GM18519 (cell line): ENCODE results near the gene COL5A1.
"Not testable (repeated sequence)": the region's sequence is repeated elsewhere in the genome, so short reads cannot be mapped to it uniquely, and the experiment has no call there.

Source experiments
- ATAC-seq: cut with Tn5 transposase; IDR thresholded peaks from one replicate; pipeline ENCODE4 v1.9.1; 2021; ENCODE audit warnings: mild to moderate bottlenecking, moderate library complexity; ENCODE audit not compliant: unreplicated experiment, low FRiP score

COL5A1 gene

DNA sequence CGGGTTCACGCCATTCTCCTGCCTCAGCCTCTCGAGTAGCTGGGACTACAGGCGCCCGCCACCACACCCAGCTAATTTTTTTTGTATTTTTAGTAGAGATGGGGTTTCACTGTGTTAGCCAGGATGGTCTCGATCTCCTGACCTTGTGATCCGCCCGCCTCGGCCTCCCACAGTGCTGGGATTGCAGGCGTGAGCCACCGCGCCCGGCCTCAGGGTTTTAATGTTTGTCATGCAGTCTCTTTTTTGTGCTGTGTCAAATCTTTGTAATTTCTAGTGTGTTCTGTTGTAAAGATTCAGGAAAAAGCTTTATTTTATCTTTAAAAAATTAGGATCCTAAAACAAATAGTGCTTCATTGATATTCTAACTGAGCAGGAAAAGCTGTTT, 62.1 kb downstream of the COL5A1 start:
- ATAC-seq = not testable (repeated sequence)

DNA sequence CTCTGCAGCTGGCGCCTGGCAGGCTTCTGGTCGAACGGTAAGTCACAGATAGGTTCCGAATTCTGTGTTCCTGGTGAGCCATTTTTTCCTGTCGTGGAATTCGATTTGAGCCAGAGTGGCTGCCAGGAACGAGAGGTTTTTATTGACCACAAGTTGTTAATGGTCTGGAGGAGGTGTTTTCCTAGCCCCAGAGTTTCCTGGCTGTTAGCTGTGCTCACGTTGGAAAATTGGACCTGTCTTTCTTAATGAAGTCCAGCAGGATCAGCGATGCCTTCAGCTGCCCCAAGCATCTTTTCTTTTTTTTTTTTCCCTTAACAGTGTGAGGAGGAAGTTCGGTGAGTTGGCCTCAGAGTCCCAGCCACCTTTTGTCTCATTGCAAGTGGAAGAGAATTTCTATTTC, 62.9 kb downstream of the COL5A1 start:
- ATAC-seq = no peak

DNA sequence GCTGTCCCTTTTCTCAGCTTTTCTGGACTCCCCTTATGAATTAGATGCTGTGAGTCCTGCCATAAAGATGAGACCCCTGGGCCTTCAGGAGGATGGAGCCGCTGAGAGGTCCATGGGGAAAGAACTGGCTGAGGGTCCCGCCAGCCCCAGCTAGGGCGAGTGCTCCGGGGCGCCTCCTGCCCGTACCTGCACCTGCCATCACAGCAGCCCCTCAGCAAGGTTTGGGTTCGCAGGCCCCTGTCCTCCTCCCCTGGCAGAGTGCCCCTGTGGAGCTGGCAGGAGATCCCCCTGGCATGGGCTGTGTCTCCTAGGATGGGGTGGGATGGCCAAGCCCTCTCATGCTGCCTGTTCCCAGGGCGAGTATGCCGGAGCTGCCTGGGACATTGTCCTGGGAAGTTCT, 64.2 kb downstream of the COL5A1 start:
- ATAC-seq = no peak

- no peak for ATAC-seq
Observed at GRCh38 chr9:134706522-134706921, 64.9 kb downstream of the COL5A1 start.

GRCh38 chr9:134707031-134707680, 65.6 kb downstream of the COL5A1 start:
- ATAC-seq = no peak

DNA sequence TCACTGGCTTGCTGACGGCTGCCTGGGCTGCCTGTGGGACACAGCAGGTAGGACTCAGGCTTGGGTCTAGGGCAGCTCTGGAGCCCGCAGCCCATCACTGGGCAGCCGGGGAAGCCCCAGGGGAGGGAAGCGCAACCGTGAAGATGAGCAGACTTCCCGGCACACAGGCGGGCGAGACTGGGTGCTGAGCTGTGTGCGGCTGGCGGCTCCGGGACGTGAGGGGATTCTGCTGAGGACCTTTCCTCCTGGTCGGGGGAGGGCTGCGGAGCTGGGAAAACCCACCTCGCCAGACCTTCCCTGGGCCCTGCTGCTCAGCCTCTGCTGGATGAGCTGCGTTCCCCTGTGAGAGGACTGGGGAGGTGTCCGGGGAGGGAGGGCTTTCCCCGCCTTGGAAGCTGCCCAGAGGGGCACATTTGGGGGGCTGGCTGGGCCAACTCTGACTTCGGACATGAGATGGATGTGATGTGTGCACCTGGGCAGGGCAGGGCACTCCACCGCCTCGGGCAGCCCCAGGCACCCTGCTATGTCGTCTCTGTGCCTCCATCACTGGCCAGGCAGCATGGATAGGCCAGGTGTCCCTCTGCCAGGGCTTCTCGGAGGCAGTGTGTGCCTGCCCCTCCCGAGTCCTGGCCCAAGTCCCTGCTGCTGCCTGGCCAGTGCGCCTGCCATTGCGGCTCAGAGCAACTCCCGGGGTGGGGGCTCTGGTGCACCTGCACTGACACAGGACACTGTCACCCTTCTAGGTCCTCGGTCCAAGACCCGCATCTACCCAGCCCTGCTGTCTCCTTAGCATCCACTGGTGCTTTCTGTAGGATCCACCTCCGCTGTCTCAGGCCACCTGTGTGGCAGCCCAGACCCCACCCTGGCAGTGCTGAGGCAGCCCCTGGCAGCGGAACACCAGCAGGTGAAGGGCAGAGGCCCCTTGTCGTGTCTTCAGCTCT, 66.4 kb downstream of the COL5A1 start:
- ATAC-seq = no peak

DNA sequence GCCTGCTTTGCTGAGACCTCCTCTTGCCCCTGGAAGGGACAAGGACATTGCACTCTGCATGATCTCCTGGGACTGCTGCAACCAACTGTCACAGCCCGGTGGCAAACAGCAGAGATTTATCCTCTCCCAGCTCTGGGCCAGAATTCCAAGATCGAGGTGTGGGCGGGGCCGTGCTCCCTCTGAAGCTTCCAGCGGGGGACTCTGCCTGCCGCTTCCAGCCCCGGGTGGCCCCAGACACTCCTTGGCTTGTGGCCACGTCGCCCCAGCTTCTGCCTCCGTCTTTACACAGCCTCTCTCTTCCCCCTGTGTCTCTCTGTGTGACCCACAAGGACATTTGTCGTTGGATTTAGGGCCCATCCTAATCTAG, 67.1 kb downstream of the COL5A1 start:
- no peak for ATAC-seq

- no peak for ATAC-seq
Observed at GRCh38 chr9:134709512-134710270, 68.1 kb downstream of the COL5A1 start.

GRCh38 chr9:134710271-134710540, 68.6 kb downstream of the COL5A1 start:
- no peak for ATAC-seq

GRCh38 chr9:134710901-134711300, 69.3 kb downstream of the COL5A1 start:
- ATAC-seq = no peak

- ATAC-seq = no peak
Observed at GRCh38 chr9:134712243-134712642, 70.6 kb downstream of the COL5A1 start.

DNA sequence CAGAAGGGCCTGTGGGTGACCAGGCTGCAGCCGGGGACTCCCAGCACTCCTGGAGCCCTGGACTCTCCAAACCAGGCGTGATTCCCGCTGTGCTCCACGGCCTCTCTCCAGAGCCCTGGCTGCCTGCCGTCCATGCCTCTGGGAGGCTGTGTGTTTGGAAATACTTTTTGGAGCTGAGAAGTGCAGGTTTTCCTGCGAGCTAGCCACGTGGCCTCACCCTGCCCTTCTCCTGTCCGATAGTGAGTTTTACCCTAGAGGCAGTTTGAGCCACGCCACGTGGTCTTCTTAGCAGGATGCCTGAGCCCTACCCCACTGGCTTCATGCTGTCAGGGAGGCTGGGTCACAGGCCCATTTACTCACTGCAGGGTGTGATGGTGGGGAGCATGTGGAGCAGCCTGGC, 71.3 kb downstream of the COL5A1 start:
- ATAC-seq = no peak

- not testable (repeated sequence) for ATAC-seq
Observed at GRCh38 chr9:134715536-134715935, 73.9 kb downstream of the COL5A1 start.

- ATAC-seq = no peak
Observed at GRCh38 chr9:134716067-134716466, 74.5 kb downstream of the COL5A1 start.

DNA sequence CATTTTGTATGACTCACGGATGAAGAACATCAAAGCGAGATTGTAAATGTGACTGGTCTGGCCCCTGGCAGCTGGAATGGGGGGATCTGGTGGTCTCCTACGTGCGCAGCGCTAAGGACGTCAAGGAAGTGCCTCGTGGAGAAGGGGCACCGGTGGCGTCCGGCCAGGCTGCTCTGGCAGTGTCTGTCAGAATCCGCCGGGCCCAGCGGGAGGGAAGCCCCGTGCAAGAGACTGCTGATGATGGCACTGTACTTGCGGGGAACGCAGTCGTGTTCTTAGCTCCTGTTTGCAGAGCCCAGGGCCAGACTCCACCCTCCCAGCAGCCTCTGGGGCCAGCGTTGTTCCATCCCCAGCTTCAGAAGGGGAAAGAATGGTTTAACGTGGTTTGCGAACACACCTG, 75.5 kb downstream of the COL5A1 start:
- no peak for ATAC-seq

DNA sequence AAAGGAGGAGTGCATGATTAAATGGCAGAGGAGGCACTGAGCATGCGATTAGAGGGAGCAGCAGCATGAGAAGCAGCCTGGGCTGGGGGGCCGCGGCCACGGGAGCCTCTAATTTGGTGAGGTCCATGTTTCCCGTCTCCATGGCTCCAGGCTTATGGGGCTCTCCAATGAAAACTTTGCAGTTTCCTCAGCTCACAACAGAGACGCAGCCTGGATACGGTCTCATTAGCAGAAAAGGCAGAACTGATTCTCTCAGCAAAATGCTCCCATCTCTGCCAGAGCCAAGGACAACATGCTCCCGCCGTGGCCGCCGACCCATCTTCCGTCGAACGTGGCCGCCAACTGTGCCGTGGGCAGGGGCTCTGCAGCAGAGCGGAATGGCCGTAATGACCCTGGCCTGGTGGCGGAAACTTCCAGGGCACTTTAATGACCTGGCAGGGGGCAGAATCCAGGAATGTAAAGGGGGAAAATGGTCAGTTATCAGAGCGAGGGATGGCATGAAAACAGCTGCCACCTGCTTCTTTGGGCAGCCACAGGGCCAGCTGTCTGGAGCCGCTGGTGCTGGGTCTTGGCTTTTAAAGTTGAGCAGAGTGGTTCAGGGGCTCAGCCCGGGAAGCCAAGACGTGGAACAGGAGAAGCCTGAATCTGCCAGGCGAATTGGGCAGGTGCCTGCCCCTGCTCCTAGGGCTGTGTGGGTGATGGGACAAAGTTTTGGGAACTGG, 76.5 kb downstream of the COL5A1 start:
- ATAC-seq = no peak

DNA sequence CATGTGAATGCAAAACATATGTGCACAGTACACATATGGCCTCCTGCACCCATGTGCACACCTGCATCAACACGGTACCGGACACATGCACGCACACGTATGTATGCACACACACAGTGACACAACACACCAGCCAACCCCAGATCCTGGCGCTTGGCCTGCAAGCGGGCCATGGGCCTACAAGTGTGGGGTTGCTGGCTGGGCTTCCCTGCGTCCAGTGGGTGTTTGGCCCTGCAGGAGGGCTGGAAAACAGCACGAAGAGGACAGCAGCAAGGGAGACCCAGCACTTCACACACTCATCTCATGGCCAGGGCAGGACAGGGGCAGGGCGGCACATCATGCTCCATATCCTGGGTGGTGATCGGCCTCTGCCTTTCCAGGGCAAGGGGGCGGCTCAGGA, 77.7 kb downstream of the COL5A1 start:
- ATAC-seq = no peak

DNA sequence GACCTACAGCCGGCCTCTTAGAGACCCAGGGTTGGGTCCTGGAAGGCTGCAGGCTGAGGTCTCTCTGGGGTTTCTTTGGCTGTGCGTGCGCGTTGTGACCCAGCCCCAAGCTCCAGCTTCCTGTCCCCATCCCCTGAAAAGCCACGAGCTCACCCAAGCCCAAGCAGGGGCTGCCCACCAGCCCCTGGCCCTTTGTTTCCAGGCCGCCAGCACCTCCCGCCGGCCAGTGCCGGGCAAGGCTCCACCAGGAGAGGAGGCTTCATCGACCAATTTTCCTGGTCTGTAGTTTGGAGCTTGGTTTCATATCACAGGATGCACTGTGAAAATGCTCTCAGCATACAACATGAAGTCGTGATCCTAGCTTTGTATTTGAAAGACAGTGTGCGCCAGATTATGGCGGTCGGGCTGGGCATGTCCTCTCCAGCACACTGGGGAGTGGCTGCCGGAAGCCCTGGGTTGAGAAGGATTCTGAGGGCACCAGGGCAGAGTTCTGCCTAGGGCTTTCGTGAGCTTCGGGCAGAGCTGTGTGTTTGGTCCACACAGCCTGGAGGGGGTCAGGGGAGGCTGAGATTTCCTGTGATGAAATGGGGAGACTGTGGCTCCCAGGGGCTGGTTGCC, 78.6 kb downstream of the COL5A1 start:
- ATAC-seq = no peak

DNA sequence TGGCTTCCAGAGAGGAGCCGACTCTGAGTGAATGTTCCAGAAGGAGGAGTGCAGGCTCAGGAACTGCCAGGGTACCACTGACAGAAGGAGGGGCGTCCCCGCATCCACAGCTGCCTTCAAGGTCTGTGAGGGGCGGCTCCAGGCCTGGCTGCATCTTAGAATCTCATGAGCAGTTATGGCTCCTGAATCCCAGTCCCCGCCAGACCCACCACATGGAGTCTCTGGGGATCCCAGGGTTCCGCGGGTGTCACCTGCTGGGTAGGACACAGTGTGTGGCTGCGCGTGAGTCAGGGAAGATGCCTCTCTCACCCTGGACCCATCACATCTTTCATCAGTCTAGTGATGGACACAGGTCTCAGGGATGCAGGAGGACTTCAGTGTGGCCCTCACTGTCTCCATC, 79.2 kb downstream of the COL5A1 start:
- no peak for ATAC-seq

DNA sequence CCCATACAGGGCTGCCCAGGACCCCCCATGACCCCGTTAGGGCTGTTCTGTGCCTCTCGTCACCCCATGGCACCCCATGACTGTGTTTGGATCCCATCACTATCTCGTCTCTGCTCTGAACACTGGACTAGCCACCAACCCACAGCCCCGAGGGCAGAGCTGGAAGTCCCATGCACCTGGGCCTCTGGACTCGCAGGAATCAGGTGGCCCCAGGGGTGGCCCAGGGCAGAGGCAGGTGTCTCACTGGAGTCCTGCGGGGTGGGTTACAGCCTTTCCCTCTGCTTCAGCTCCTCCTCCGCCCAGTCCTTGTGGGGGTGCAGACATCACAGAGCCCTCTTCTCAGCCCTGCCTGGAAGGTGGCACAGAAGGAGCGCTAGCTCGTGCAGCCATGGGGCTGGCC, 79.7 kb downstream of the COL5A1 start:
- ATAC-seq = no peak
